Measurements from ENCODE around the gene PPP1R3F.

- TF ChIP-seq POLR2A (IDR thresholded peaks at IDR 0.05; ENCODE audit: low read length) (no peak), GATA1 (IDR thresholded peaks at IDR 0.05; ENCODE audit: low read depth, low read length) (no peak)
Observed at GRCh38 chrX:49242545-49243066, 27.0 kb upstream of the PPP1R3F start.

Measured in erythroblast (primary cell).